HUDEP-2 (cell line): ENCODE results near the gene LRRC23.
A peak's percentile ranks its signal among the peaks of the same experiment; 100 is the strongest.

Source experiments
- DNase-seq, 76 experiments: peaks; one replicate each; lab custom pipeline; 2025; ENCODE audit not compliant: unreplicated experiment in 76 of 76; lab: John Stamatoyannopoulos, UW

Gene LRRC23

GRCh38 chr12:6954316-6955107 is 49.9 kb downstream of the LRRC23 start:
- DNase-seq, result no peak

GRCh38 chr12:6955108-6956020 is 50.7 kb downstream of the LRRC23 start:
- DNase-seq, result no peak

GRCh38 chr12:6956021-6956727 is 51.6 kb downstream of the LRRC23 start:
- DNase-seq, result no peak

- no peak for DNase-seq
Observed at GRCh38 chr12:6957151-6957701, 52.6 kb downstream of the LRRC23 start.

GRCh38 chr12:6957741-6958608 is 53.4 kb downstream of the LRRC23 start:
- no peak for DNase-seq

- no peak for DNase-seq
Observed at GRCh38 chr12:6958609-6959057, 54.0 kb downstream of the LRRC23 start.

- DNase-seq, result no peak
Observed at GRCh38 chr12:6959058-6959804, 54.6 kb downstream of the LRRC23 start.

GRCh38 chr12:6959805-6960592 is 55.4 kb downstream of the LRRC23 start:
- no peak for DNase-seq

GRCh38 chr12:6960593-6961277 is 56.1 kb downstream of the LRRC23 start:
- peak in 35 of 76 experiments; percentile 10 to 83 (median 38) for DNase-seq

- DNase-seq, result peak in 74 of 76 experiments; percentile 61 to 95 (median 86)
Observed at GRCh38 chr12:6961278-6961694, 56.7 kb downstream of the LRRC23 start.

GRCh38 chr12:6961695-6962284 is 57.2 kb downstream of the LRRC23 start:
- peak in 75 of 76 experiments; percentile 33 to 92 (median 78) for DNase-seq

GRCh38 chr12:6962285-6963015 is 57.8 kb downstream of the LRRC23 start:
- DNase-seq, result peak in 1 of 76 experiments; percentile 79

GRCh38 chr12:6963016-6963731 is 58.6 kb downstream of the LRRC23 start:
- DNase-seq, result no peak
